Choroid plexus epithelial cell (primary cell): Measurements from ENCODE around the gene MTCP1.

Source experiments
- DNase-seq: peaks from one replicate; pipeline ENCODE4 v3.0.0-alpha.2; 2010; ENCODE audit warnings: low read depth
- H3K4me3 ChIP-seq: 2 replicates; pipeline ENCODE4 v1.5.1; 2011; ENCODE audit warnings: low read depth, mild to moderate bottlenecking, control low read depth, low read length, moderate library complexity
- TF ChIP-seq, protein P1 (sequence below): conservative IDR thresholded peaks from 2 replicates; pipeline ENCODE4 v1.5.1; 2011; ENCODE audit warnings: low read depth, mild to moderate bottlenecking, control low read depth, inconsistent platforms, low read length, moderate library complexity

The MTCP1 gene

DNA sequence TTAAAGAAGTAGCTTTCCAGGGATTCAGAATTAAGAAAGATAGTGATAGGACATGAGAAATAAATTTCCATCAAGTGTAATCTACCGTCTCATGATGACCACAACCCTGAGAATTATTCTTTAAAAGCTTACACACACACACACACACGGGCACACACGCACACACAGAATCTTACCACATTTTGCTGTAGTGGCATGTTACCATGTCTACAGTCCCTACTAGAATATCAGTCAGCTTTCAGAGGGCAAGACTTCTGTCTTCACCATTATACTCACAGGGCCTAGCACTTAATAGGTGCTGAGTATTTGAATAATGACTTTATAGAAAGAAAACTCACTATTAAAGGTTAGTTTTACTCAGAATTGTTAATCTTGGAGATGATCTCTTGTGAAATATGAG lies 15.4 kb downstream of the MTCP1 start:
- DNase-seq = no peak
- no peak overlapping the region for H3K4me3 ChIP-seq
- TF ChIP-seq, protein P1, sequence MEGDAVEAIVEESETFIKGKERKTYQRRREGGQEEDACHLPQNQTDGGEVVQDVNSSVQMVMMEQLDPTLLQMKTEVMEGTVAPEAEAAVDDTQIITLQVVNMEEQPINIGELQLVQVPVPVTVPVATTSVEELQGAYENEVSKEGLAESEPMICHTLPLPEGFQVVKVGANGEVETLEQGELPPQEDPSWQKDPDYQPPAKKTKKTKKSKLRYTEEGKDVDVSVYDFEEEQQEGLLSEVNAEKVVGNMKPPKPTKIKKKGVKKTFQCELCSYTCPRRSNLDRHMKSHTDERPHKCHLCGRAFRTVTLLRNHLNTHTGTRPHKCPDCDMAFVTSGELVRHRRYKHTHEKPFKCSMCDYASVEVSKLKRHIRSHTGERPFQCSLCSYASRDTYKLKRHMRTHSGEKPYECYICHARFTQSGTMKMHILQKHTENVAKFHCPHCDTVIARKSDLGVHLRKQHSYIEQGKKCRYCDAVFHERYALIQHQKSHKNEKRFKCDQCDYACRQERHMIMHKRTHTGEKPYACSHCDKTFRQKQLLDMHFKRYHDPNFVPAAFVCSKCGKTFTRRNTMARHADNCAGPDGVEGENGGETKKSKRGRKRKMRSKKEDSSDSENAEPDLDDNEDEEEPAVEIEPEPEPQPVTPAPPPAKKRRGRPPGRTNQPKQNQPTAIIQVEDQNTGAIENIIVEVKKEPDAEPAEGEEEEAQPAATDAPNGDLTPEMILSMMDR = no peak

DNA sequence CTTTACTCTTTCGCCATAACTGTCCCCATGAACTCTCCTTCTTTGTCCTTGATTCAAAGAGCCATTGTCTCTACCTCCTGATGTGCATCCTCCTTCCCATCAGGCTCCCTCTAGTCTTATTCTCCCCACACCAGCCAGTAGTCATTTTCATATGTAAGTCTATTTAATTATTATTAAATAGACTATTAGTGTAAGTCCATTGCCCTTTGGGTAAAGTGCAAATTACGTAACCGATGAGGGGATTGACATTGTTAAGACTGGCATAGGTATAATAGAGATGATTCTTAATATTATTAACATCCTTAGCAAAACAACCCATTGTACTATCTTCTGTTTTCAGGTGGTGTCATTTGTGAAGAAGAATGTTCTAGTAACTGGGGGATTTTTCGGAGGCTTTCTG lies 16.7 kb downstream of the MTCP1 start:
- TF ChIP-seq, protein P1 = no peak
- no peak overlapping the region for H3K4me3 ChIP-seq
- DNase-seq = no peak

DNA sequence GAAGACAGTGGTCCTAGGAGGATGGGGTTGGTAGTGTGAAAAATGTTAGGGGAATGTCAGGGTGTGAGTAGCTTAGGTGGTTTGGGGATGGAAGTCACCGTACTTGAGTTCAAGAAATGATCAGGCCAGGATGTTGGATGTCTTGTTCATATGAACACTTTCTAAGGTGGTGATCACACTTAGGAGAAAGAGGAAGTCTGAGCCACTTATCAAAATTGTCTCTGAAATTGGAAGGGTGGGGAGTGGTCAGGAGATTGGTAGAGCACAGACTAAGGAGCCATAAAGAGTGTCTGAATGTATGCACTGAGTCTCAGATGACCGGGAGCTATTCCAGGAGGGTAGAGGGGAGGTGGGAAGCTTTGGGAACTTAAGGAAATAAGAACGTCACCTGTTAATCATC lies 17.3 kb downstream of the MTCP1 start:
- H3K4me3 ChIP-seq = no peak overlapping the region
- TF ChIP-seq, protein P1 = no peak
- DNase-seq = no peak

DNA sequence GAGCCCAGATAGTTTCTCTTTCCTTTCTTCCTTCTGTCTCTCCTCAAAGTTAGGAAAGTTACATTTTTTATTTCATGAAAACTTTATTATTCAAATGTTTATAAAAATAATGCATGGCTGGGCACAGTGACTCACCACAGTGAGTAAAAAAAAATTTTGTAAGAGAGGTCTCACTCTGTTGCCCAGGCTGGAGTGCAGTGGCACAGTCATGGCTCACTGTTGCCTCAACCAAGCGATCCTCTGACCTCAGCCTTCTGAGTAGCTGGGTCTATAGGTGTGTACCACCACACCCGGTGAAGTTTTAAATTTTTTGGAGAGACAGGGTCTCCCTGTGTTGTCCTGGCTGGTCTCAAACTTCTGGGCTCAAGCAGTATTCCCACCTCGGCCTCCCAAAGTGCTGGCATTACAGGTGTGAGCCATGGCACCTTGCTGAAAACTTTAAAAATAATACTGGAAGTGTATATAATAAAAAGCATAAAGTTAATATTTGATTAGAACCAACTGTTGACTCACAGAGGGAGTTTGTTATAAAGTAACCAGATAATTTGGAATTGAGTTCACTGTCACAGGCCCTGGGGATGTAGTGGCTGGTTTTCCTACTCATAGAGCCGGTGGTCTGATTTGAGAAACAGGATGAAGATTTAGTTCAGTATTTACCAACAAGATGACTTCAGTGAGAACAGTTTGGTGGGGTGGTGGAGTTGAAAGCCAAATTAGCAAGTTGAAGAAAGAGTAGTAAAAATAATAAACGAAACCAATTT lies 18.0 kb downstream of the MTCP1 start:
- TF ChIP-seq, protein P1 = no peak
- H3K4me3 ChIP-seq = no peak overlapping the region
- DNase-seq = no peak

DNA sequence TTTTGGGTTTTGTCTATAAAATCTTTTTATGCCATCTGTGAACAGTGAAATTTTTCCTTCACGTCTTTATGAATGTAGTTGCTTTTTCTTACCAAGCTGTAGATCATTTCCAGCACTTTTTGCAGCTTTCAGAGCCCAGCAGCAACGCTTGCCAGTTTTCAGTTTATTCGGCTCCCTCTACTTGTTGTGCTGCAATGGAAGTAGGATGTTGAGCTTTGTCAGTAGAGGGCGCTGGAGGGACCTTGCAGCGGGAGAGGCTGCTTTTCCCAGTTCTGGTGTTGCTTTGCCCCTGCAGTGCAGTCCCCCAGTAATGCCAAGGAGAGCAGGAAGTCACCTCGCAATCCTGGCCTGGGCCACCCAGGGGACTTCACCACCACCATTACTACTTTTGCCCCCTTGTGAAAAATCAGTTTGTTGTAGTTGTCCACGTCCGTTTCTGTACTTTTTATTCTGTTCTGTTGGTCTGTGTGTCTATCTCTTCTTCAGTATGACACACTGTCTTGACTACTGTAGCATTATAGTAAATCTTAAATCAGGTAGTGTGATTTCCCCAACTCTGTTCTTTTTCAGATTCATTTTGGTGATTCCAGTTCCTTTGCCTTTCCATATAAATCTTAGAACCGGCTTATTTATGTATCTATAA lies 21.8 kb downstream of the MTCP1 start:
- TF ChIP-seq, protein P1 = peak; percentile 82
- peak; percentile 80 for DNase-seq
- no peak overlapping the region for H3K4me3 ChIP-seq

DNA sequence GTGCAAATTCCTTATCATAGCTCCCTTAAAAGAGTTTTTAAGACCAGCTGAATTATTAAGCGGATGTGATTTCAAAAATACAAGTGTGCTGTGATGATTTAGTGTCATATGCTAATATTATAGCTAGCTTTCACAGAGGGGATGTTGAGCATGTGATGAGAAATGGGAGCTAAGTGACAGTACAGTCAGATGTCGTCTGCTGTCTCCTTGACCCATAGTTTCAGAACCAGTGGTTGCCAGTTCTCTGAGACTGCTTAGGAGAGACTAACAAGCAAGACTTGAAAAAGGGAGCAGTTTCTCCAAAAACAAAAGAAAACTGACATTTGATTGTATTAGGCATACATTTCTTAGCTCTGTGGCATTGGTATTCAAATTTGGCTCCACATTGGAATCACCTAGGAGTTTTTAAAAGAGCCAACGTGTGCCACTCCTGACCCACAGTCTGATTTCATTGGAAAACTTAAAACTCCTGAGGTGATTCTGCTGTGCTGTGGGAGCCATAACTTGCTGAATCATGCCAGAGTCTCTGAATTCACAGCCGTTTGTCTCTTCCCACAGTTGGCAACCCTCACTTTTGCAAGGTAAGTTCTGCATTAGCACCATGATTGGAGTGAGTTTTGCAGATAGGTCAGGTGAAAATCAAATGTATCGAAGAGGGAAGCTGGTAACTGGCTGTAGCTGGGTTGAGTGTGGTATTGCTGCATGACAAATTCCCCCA lies 24.0 kb downstream of the MTCP1 start:
- TF ChIP-seq, protein P1 = no peak
- no peak overlapping the region for H3K4me3 ChIP-seq
- DNase-seq = no peak
